NCI-H2081 (cell line): Measurements from ENCODE around the gene PPP1CB.

ENCODE experiments used
- DNase-seq, 2 experiments: peaks; one replicate each; lab custom pipeline; 2025; lab: John Stamatoyannopoulos, UW

PPP1CB gene

DNA sequence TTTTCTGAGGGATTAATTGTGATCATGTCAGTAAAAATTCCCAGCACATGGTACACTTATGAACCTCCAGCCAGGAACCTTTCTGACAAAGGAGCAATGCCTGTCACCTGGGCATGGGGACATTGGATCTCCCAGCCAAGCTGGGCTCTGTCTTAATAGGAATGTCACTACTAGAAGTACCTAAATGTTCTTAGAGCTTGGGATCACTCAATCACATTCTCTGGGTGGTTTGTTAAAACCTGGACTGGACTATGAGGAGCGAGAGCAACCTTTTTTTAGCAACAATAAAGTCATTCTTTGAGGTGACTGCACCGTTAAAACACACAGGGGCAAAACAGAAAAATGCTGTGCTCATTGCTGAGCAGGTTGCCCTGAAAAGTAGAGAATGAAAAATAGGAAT, 6.4 kb upstream of the PPP1CB start:
- no peak for DNase-seq

DNA sequence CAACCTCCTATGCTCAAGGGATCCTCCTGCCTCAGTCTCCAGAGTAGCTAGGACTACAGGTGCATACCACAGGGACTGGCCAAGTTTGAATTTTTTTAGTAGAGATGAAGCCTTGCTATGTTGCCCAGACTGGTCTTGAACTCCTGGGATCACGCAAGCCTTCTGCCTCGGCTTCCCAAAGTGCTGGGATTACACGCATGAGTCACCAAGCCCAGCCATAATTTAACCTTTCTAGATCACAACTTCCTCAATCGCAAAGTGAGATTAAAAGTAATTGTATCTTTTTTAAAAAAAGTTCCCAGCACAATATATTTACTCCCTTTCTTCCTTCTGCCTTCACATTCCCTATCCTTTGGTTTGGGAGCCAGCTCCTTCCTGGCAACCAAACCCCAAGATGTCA, 5.8 kb upstream of the PPP1CB start:
- no peak for DNase-seq

DNA sequence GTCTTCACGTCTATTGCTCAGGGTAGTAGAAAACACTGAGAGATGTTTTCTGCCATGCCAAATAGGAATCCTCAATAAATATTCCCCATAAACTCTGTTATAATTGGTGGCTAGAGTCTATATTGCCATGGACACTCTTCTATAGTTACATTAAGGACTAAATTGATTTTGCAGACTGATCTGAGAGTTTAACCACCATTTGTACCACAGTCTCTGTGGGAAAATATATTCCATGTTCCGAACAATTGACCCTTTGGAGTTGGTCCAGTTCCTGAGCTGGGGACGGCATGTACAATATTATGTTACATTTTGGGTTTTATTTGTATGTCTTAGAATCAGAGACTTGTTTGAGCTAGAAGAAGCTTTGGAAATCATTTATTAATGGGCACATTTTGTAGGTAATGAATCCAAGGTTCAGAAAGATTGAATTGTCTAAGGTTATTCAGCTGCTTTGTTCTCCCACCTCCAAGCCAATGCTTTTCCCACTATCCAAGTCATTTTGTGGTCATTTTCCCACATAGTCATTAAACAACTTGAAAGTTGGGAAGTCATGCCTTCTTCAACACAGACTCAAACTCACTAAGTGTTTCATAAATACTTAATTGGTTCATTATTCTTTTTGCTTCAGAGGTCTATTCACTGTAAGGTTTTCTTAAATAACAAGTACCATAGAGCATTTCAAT, 5.1 kb upstream of the PPP1CB start:
- DNase-seq, result no peak

DNA sequence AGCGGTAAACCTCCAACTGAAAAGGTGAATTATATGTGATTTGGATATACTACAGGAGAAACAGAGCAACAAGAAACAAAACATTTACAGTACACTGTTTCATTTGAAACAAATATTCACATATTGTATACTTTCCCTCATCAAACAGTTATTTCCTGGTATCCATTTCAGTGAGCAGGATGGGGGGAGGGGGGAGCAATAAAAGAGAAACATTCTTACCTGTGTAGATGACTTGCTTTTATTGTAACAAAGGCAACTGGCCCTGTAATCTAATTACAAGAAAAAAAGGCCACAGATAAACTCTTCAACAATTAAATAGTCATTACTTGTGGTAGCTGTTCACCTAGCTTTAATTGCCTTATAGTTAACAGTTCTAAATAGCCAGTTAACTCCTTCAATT, 3.9 kb upstream of the PPP1CB start:
- peak; percentile 13 to 30 for DNase-seq

DNA sequence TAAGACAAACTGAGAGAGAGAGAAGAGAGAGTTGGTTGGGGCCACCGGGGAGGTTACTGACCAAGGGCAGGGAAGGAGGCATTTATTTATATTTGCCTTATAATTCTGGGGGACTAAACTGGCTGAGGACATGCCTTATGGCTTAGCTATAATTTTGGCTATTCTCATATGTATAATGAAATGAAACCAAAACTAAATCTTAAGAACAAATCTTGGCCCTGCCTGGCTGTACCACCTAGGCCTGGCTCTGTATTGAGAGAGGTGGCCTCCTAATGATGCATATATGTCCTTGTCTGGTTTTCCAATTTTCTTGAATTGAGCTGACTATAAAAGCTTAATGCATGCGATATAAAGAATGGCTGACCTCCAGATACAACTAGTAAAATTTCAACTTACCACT, 3.5 kb upstream of the PPP1CB start:
- DNase-seq, result no peak

DNA sequence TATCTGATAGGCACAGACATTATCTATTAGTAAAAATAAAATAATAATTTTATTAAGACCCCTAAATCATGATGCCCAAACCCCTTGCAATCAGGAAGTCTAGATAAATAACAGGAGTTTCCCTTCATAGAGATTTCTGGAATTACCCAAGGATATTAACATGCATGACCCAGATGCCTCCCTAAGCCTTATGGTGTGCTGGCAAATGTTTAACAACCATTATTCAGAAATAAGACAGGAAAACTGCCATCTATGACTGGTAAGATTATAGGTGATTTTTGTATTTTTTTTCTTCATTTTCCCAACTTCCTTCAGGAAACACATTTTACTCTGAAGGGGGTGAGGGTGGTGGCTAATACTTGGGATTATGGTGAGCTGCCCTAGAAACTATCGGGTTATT, 2.7 kb upstream of the PPP1CB start:
- no peak for DNase-seq

DNA sequence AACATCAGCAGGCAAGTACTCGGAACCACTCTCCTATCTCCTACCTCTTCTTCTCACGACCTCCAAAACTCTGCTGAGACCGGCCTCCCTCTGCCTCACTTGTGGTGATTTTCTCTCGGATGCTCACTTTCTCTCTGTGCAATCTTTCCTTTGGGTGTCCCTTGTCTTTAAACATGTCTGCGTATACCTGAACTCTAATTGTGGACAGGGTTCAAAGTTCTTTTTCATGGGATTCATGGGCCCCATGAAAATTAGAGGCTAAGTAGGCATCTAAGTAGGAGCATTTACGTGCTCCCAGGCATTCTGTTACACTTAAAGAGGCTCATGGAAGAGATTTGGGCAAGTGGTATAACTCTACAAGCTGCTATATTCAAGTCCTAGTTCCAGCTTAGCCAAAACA, 2.1 kb upstream of the PPP1CB start:
- DNase-seq, result no peak

DNA sequence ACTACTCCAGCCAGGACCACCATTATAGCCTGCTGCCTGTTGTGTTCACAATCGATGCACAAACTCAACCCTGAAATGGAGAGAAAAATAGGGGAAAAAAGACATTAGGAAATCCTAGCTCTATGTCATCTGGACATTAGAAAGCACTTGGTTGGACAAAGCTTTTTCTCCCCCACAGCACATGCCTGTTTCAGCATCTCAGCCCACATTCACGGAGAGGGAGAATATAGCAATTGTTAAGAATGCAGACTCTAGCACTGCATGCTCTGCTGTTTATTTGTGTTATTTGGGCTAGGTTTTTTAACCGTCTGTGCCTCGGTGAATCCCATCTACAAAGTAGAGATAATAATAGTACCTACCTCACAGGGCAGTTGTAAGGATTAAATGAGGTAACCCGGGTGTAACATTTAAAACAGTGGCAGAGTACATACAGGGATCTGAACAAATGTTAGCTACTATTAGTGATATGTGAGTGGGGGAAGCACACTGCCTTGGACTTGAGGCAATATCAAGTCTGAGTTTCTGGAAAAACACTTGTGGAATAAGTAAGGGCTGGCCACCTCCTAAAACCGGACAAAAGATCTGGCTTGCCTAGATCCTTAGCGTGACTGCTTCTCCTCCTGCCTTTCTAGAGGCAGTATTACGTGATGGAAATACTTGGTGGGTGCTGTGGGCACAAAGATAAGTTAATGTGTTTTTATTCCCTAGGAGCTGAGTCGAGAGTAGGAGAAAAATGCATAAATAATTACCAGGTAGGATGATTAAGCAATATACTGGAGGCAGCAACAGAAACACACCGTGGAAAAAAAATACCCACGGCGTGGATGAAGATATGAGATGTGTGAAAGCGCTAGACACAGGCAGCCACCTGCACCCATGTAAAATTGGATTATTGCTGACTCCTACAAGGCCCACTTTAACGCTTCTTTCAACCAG, 1.0 kb upstream of the PPP1CB start:
- DNase-seq, result peak in 1 of 2 experiments; percentile 36

DNA sequence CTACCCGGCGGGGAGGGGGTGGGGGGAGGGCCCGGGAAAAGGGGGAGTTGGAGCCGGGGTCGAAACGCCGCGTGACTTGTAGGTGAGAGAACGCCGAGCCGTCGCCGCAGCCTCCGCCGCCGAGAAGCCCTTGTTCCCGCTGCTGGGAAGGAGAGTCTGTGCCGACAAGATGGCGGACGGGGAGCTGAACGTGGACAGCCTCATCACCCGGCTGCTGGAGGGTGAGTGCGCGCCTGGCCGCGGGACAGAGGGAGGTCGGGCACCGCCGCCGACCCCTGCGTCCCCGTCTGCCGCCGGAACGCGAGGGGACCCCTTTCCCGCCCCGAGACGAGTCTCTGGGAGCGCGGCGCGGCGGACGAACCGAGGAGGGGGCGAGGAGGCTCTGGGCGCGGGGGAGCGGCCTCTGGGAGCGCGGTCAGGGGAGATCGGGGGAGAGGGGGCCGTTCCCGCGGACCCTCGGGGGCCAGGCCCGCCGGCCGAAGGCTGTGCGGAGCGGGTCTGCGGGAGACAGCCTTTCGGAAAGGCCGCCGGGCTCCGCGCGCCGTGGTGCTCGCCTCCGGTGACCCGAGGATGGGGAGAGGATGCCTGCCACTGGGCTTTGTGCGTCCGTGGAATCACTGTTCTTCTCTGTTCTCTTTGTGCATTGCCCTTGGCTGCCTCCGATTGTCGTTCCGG, 463 bp downstream of the PPP1CB start:
- DNase-seq, result peak in 1 of 2 experiments; percentile 44

DNA sequence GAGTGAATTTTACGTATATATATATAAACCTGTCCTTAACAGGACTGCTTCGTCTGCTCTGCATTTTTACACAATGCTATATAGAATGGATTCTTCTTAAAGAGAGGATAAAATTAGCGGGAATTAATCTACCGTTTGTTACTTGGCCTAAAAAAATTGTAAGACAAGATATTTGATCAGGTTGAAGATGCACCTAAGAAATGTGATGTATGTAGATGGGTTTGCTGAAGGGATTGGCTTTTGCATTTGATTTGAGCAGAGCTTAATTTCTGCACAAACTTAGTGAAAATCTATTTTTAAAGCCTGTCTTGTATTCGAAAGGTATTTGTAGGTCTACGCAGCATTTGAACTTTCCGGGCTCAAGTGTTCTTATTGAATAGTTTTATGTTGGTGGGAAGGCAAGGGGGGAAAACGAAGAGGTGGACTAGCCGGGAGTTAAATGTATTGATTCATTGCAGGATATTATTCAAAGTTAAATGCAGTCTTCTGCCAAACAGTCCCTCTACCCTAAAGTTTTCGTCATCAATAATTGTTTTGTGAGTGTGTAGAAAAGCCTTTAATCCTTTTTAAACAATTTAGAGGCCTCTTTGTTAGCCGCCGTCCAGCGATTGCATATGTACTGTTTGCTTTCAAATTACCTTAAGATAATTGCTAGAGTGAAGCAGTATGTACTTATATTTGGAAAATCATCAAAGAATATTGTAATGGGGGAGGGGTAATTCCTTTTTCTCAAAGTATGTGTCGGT, 1.2 kb downstream of the PPP1CB start:
- peak in 1 of 2 experiments; percentile 48 for DNase-seq

DNA sequence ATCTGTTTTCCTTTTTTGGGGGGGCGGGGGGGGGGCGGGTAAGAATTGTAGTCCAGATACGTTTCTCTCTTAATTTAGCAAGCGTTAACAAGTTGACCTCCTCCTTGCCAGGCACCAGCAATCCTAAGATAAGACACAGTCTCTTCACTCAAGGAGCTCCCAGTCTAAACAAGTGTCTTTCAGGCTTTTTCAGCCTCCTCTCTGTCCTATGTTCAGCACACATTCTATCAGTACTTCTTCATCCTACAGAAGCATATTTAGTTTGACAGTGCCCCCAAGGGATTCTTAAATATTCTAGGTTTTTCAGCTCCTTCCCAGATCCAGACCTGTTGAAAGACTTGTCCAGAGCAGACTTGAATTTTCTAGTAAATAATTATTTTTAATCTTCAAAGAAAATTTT, 2.7 kb downstream of the PPP1CB start:
- no peak for DNase-seq

DNA sequence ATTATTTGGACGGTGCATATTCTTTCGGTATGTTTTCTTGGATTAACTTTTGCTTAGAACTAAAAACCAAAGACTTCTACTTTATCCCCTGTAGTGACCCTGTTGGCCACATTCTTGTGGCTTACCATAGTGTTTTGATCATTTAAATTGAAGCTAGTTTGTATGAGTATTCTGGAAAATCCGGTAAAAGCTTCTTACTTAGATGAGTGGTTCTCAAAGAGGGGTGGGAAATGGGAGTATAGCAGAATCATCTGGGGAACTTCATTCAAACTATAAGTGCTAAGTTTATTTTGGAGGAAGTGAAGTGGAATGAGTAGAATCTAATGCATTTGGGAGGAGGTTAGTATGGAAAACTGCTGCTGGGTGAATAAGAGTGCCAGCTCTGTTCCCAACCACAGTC, 3.8 kb downstream of the PPP1CB start:
- DNase-seq, result no peak

DNA sequence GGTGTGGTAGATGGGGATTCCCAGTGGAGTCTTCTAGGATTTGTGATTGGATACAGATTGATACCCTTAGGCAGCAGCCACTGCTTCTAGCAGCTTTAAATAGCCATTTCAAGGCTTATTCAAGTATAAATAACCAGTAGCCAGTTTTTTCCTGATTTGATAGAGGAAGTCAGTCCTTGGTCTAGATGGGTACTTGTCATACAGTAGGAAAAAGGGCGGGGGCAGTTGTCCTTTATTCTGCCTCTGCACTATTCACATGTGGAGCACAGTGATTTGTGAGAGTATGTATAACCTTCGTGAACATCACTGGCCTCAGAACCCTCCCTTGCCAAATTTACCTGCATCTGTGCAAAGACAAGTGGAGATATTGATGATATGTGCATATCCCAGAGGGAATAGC, 6.8 kb downstream of the PPP1CB start:
- DNase-seq, result no peak

DNA sequence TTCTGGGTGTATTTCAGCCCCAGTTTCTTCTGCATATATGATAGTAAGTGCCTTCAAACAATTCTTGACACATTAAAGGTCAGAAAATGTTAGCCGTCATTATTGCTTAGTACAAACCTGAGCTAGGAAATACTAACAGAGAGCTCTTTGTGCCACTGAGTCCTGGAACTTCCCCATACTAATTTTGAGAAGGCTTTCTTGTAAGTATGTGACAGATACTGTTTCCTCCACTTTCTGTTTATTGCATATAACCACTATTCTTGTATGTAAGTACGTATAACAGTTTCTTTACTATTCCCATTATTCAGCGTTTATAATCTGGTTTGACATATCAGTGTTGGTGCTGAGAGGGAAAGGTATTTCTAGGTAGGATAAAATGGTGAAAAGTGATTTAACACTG, 9.8 kb downstream of the PPP1CB start:
- no peak for DNase-seq

DNA sequence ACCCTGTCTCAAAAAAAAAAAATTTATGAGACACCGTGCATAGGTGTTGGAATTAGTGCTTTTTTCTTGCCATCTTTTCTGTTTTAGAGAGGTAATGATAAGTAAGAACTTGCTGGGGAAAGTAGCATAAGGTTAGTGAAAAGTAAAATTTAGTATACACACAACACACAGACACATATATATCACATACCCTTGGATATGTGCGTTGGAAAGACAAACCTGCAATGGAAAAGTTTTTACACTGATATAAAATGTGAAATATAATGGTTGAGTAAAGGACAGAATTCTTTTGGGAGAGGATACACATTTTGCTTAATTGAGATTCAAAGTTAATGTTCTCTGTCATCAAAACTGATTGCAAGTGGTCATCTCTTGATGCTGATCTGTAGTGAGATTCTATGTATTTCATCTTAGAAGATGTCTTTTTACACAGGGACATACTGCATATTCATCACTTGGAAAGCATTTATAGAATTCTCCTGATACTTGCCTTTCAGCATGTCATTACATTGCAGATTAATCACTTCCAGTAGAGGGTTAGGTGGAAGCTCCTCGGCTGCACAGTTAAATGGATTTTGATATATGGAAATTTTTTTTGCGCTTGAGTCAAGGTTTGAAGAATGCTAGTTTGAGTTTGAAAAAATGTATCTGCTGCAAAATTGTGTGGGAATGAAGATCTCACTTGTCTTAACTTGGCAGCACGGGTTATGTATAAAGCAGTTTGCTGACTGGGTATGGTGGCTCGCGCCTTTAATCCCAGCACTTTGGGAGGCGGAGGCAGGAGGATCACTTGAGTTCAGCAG, 13.5 kb downstream of the PPP1CB start:
- no peak for DNase-seq

DNA sequence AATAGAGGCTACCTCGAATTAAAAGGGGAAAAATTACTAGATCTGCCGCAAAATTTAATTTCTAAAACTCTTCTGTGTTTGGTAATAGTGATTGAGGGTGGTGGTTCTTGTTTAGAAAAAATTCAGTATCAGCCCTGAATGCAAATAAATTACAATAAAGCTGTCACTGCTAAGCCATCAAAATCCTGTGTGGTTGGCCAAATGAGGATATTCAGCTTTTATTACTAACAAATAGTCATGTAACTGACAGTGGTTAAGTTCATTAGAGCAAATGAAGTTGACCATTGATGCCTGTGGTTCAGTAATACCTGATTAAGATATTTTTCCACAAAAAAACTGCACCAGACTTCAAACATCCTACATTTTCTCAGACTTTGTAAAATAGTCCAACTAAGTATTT, 14.4 kb downstream of the PPP1CB start:
- no peak for DNase-seq

DNA sequence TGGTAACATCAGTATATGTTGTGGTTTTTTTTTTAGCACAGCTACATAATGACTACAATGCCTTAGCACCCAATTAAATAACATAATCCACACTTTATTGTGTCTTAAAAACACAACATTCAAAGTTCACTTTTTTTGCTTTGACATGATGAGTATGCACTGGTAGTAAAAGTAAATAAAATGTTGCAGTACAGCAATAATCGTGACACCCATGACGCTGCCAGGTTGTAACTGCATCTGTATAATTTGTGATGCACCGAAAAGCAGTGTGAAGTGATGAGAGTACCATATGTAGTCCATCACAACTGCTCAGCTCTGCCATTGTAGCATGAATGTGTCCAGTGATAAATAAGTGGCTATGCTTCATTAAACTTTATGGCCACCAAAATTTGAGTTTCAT, 15.7 kb downstream of the PPP1CB start:
- no peak for DNase-seq

DNA sequence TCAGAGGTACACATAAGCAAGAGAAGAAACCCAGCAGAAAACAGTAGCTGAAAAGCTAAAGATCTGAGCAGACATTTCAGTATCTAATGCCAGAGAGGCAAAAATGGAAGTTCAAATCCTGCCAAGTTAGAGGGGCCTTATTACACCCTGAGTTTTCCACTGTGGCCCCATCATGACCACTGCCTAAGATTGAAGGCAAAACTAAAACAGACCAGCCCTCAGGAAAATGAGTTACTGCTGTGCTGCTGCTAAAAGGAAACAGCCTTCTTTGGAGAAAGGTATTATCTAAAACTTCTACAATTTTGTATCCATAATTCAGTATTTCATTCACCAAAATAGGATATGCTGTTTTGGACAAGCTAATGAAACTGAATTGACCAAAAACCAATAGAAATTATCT, 16.8 kb downstream of the PPP1CB start:
- no peak for DNase-seq

DNA sequence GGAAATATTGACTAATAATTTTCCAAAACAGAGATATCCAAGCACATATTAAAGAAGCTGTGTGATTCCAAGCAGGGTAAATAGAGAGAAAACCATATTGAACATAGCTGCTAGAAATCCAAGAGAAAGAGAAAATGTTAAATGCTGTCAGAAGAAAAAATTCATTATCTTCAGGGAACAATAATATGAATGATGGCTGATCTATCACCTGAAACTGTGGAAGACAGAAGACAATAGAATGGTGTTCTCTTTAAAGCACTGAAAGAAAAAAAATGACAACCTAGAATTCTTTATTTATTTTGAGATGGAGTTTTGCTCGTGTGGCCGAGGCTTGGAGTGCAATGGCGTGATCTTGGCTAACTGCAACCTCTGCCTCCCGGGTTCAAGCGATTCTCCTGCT, 17.3 kb downstream of the PPP1CB start:
- DNase-seq, result no peak

DNA sequence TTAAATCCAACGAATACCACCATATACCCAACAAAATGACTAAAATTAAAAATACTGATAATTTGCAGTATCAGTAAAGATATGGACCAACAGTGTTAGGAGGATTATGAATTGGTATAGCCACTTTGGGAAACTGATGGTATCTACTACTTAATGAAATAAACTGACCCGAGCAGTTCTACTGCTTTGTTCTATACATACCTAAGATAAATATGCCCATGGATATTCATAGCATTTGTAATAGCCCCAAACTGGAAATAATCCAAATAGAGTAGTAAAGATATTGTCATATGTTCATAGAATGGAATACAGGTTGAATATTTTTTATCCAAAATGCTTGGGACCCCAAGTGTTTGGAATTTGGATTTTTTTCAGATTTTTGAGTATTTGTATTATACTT, 20.7 kb downstream of the PPP1CB start:
- no peak for DNase-seq

DNA sequence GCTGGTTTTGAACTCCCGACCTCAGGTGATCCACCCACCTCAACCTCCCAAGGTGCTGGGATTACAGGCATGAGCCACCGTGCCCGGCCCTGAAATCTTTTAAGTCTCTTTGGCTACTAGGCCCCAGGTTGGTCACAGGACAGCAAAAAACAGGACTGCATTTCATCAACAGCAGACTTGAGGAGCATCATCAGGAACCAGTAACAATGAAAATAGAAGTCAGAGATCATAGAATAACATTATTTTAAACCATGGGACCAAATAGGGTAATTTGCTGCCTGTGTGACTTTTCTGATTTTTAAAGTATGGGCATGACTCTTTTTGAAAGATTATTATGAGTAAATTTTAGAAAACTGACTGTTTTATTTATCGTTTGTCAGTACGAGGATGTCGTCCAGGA, 24.8 kb downstream of the PPP1CB start:
- no peak for DNase-seq
